H9 (cell line): ENCODE measurements around the gene NT5DC3. TPM values are rescaled to one million over a fixed set of nuclear protein-coding genes. Genes with fewer than 3 reads are reported as not detected.

ENCODE experiments used
- DNase-seq: peaks from one replicate; pipeline ENCODE4 v3.0.0-alpha.2; 2017
- H2AFZ ChIP-seq: one replicate; pipeline ENCODE4 v1.6.1; 2013; ENCODE audit warnings: mild to moderate bottlenecking, low read length, control low read depth, moderate library complexity
- H2AK5ac ChIP-seq: 2 replicates; pipeline ENCODE4 v1.6.1; 2013; ENCODE audit warnings: low read length, control low read depth, mixed read lengths; ENCODE audit not compliant: insufficient read length
- H2BK120ac ChIP-seq: one replicate; pipeline ENCODE4 v1.6.1; 2013; ENCODE audit warnings: low read depth, mild to moderate bottlenecking, low read length, control low read depth, inconsistent platforms; ENCODE audit not compliant: poor library complexity, severe bottlenecking
- H2BK12ac ChIP-seq: 2 replicates; pipeline ENCODE4 v1.6.1; 2013; ENCODE audit warnings: low read length, control low read depth, mixed read lengths, low read depth; ENCODE audit not compliant: insufficient read length
- H2BK15ac ChIP-seq: 2 replicates; pipeline ENCODE4 v1.6.1; 2013; ENCODE audit warnings: low read depth, low read length, control low read depth
- H2BK20ac ChIP-seq: one replicate; pipeline ENCODE4 v1.6.1; 2013; ENCODE audit warnings: low read depth, mild to moderate bottlenecking, low read length, control low read depth, inconsistent platforms; ENCODE audit not compliant: poor library complexity, severe bottlenecking
- H2BK5ac ChIP-seq: 2 replicates; pipeline ENCODE4 v1.6.1; 2013; ENCODE audit warnings: low read length, control low read depth, mixed read lengths; ENCODE audit not compliant: insufficient read length
- H3K14ac ChIP-seq: 2 replicates; pipeline ENCODE4 v1.6.1; 2013; ENCODE audit warnings: low read length, control low read depth; ENCODE audit not compliant: insufficient read depth
- H3K18ac ChIP-seq: 2 replicates; pipeline ENCODE4 v1.6.1; 2013; ENCODE audit warnings: low read depth, mild to moderate bottlenecking, mixed read lengths, low read length, control low read depth; ENCODE audit not compliant: insufficient read length
- H3K23ac ChIP-seq: 2 replicates; pipeline ENCODE4 v1.6.1; 2013; ENCODE audit warnings: low read length, control low read depth, mixed read lengths, low read depth; ENCODE audit not compliant: insufficient read length
- H3K23me2 ChIP-seq: 2 replicates; pipeline ENCODE4 v1.6.1; 2013; ENCODE audit warnings: low read depth, mild to moderate bottlenecking, mixed read lengths, low read length, control low read depth; ENCODE audit not compliant: insufficient read length, poor library complexity, severe bottlenecking
- H3K27ac ChIP-seq: 2 replicates; pipeline ENCODE4 v1.5.1; 2013; ENCODE audit warnings: low read length, control low read depth, mixed read lengths, low read depth; ENCODE audit not compliant: insufficient read length
- H3K27me3 ChIP-seq: 2 replicates; pipeline ENCODE4 v1.6.1; 2013; ENCODE audit warnings: low read length, control low read depth, inconsistent platforms; ENCODE audit not compliant: insufficient read depth
- H3K4ac ChIP-seq: 2 replicates; pipeline ENCODE4 v1.6.1; 2013; ENCODE audit warnings: low read depth, mild to moderate bottlenecking, control low read depth, inconsistent platforms, low read length, moderate library complexity
- H3K4me1 ChIP-seq: 2 replicates; pipeline ENCODE4 v1.6.1; 2013; ENCODE audit warnings: low read length, control low read depth, inconsistent platforms; ENCODE audit not compliant: insufficient read depth
- H3K4me2 ChIP-seq: 2 replicates; pipeline ENCODE4 v1.6.1; 2013; ENCODE audit warnings: low read length, control low read depth, mixed read lengths; ENCODE audit not compliant: insufficient read length, insufficient read depth
- H3K56ac ChIP-seq: 2 replicates; pipeline ENCODE4 v1.6.1; 2013; ENCODE audit warnings: low read depth, mild to moderate bottlenecking, mixed read lengths, low read length, control low read depth; ENCODE audit not compliant: insufficient read length
- H3K79me1 ChIP-seq: 2 replicates; pipeline ENCODE4 v1.6.1; 2013; ENCODE audit warnings: low read depth, mild to moderate bottlenecking, moderate library complexity, low read length, control low read depth, inconsistent platforms; ENCODE audit not compliant: insufficient read depth, poor library complexity, severe bottlenecking
- H3K79me2 ChIP-seq: 2 replicates; pipeline ENCODE4 v1.6.1; 2013; ENCODE audit warnings: low read length, control low read depth, inconsistent platforms; ENCODE audit not compliant: insufficient read depth
- H3K9ac ChIP-seq: 2 replicates; pipeline ENCODE4 v1.6.1; 2013; ENCODE audit warnings: low read length, control low read depth, mixed read lengths; ENCODE audit not compliant: insufficient read length; ENCODE audit errors: extremely low read depth
- H3K9me3 ChIP-seq: one replicate; pipeline ENCODE4 v1.6.1; 2013; ENCODE audit warnings: low read depth, low read length, inconsistent platforms; ENCODE audit not compliant: control insufficient read depth
- H3T11ph ChIP-seq: one replicate; pipeline ENCODE4 v1.6.1; 2013; ENCODE audit warnings: mild to moderate bottlenecking, low read length, control low read depth, inconsistent platforms
- H4K20me1 ChIP-seq: one replicate; pipeline ENCODE4 v1.6.1; 2013; ENCODE audit not compliant: control insufficient read depth, insufficient read length, insufficient read depth
- H4K5ac ChIP-seq: 2 replicates; pipeline ENCODE4 v1.6.1; 2013; ENCODE audit warnings: low read depth, mild to moderate bottlenecking, mixed read lengths, low read length, control low read depth; ENCODE audit not compliant: insufficient read length
- H4K8ac ChIP-seq: replicated peaks from 2 replicates; pipeline ENCODE4 v1.6.1; 2013; ENCODE audit warnings: low read length, control low read depth, mixed read lengths, low read depth; ENCODE audit not compliant: insufficient read length
- H4K91ac ChIP-seq: 2 replicates; pipeline ENCODE4 v1.6.1; 2013; ENCODE audit warnings: low read depth, mild to moderate bottlenecking, moderate library complexity, mixed read lengths, low read length, control low read depth; ENCODE audit not compliant: insufficient read length
- H3K27ac Mint-ChIP-seq, 3 experiments: 2 replicates in 2 of 3; 3 replicates in 1 of 3; pipeline ENCODE4 v1.8.0; 2020 to 2021; ENCODE audit warnings: mixed read lengths in 3 of 3, mild to moderate bottlenecking in 1 of 3, moderate library complexity in 1 of 3
- H3K27me3 Mint-ChIP-seq: 2 replicates; pipeline ENCODE4 v1.8.0; 2021; ENCODE audit warnings: low read depth, mild to moderate bottlenecking, moderate library complexity, mixed read lengths
- H3K36me3 Mint-ChIP-seq, 3 experiments: 2 replicates in 2 of 3; 3 replicates in 1 of 3; pipeline ENCODE4 v1.8.0; 2020 to 2021; ENCODE audit warnings: low read depth in 3 of 3, mixed read lengths in 3 of 3; ENCODE audit not compliant: insufficient read depth in 1 of 3
- H3K4me1 Mint-ChIP-seq, 2 experiments: 2 replicates each; pipeline ENCODE4 v1.8.0; 2020; ENCODE audit warnings: mixed read lengths in 2 of 2
- H3K4me3 Mint-ChIP-seq, 2 experiments: 2 replicates in 1 of 2; 3 replicates in 1 of 2; pipeline ENCODE4 v1.8.0; 2020 to 2021; ENCODE audit warnings: mild to moderate bottlenecking in 2 of 2, mixed read lengths in 2 of 2, moderate library complexity in 1 of 2
- H3K9me3 Mint-ChIP-seq, 2 experiments: 2 replicates in 1 of 2; 3 replicates in 1 of 2; pipeline ENCODE4 v1.8.0; 2020; ENCODE audit warnings: mild to moderate bottlenecking in 2 of 2, mixed read lengths in 2 of 2, moderate library complexity in 1 of 2
- WGBS: extraction: QIAGEN DNeasy Blood & Tissue Kit; methylation state at CpG from one replicate; pipeline ENCODE4 v1.1.7; 2013; ENCODE audit warnings: missing lambda C conversion rate, low lambda C conversion rate, mixed read lengths; ENCODE audit not compliant: insufficient read length; ENCODE audit errors: extremely low coverage; 5-methylcytosine and 5-hydroxymethylcytosine counted together
- total RNA-seq: library from RNA; stranded (reverse); gene quantifications from 2 replicates; pipeline ENCODE4 v1.2.1, GENCODE V29; 2021
- TF ChIP-seq, protein P1 (sequence below): fragments of 200-600 bp; sonication (generic); conservative IDR thresholded peaks from 3 replicates; pipeline ENCODE4 v1.8.0; 2021; ENCODE audit warnings: antibody characterized with exemption, mild to moderate bottlenecking

Gene NT5DC3
- total RNA-seq, 1 experiment from 2014 or later: 13.6 TPM

DNA sequence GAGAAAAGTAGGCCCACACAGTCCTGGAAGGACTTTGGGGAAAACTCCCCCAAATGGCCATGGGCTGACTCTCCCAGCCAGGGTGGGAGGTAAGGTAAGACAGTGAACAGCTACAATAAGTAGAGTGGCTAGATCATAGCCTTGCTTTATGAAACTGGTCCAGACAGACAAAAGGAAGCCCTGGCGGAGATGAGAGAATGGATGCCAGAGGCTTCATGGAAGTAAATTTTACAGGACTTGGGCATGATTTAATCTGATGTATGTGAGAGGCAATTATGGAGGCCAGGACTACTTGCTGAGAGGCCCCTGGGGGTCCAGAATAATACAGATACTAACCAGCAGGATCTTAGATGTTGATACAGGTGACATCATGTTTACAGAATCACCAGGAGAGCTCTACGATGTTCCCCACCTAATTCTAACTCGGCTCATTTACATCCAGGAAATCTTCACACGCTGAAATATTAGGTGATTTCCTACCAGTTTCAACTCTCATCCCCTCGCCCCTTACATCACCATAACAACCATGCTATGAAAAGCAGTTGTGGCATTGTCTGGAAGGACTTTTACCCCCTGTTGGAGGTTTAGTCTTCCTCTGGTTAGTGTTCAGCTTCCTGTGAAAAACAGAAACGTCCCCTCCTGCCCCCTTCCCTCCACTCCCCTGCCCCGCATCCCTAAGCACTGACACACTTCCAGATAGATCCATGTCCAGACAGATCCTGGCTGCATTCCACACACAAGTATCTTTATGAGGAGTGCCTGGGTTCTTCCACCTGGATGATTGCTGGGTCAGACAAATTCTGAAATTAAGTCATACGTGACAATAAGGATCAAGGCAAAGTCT, 39.5 kb upstream of the NT5DC3 start:
- Histone ChIP-seq H3K4me2 (no peak overlapping the region), H3K27ac (no peak overlapping the region), H2AFZ (no peak overlapping the region)

More for the DNA sequence above, 39.5 kb upstream of the NT5DC3 start:
- no CpG with 5 or more reads among the region's 8 CpGs for WGBS
- no peak overlapping the region for H2BK120ac ChIP-seq
- no peaks in the 10 kb centered on the region for H3K79me2 ChIP-seq
- no peaks in the 10 kb centered on the region for H3K79me1 ChIP-seq
- Mint-ChIP-seq H3K27ac (peak overlapping the region in 1 of 3 experiments; percentile 36; a peak in 1 of 7 replicates), H3K4me3 (no peak overlapping the region), H3K36me3 (no peaks in the 10 kb centered on the region), H3K27me3 (no peaks in the 10 kb centered on the region; the same call in none of the 2 replicates), H3K9me3 (no peaks in the 10 kb centered on the region), H3K4me1 (peaks cover 11 to 12% of the 10 kb centered on the region in 2 experiments)
- no peak overlapping the region for H2BK5ac ChIP-seq
- no peak overlapping the region for H4K8ac ChIP-seq
- no peak for DNase-seq
- H2BK15ac ChIP-seq: no peak overlapping the region
- H3K9ac ChIP-seq: no peak overlapping the region
- no peak overlapping the region for H2BK20ac ChIP-seq
- H2BK12ac ChIP-seq: no peak overlapping the region
- H3K56ac ChIP-seq: no peak overlapping the region
- no peaks in the 10 kb centered on the region for H4K20me1 ChIP-seq
- H4K5ac ChIP-seq: no peak overlapping the region
- no peak overlapping the region for H3K14ac ChIP-seq
- no peak overlapping the region for H4K91ac ChIP-seq
- no peak overlapping the region for H2AK5ac ChIP-seq
- TF ChIP-seq, protein P1, sequence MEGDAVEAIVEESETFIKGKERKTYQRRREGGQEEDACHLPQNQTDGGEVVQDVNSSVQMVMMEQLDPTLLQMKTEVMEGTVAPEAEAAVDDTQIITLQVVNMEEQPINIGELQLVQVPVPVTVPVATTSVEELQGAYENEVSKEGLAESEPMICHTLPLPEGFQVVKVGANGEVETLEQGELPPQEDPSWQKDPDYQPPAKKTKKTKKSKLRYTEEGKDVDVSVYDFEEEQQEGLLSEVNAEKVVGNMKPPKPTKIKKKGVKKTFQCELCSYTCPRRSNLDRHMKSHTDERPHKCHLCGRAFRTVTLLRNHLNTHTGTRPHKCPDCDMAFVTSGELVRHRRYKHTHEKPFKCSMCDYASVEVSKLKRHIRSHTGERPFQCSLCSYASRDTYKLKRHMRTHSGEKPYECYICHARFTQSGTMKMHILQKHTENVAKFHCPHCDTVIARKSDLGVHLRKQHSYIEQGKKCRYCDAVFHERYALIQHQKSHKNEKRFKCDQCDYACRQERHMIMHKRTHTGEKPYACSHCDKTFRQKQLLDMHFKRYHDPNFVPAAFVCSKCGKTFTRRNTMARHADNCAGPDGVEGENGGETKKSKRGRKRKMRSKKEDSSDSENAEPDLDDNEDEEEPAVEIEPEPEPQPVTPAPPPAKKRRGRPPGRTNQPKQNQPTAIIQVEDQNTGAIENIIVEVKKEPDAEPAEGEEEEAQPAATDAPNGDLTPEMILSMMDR: no peak
- H3K18ac ChIP-seq: no peak overlapping the region
- no peaks in the 10 kb centered on the region; the same call in 1 of the 2 replicates for H3K4me1 ChIP-seq
- no peaks in the 10 kb centered on the region for H3K27me3 ChIP-seq
- H3K23me2 ChIP-seq: no peaks in the 10 kb centered on the region
- no peak overlapping the region for H3K23ac ChIP-seq
- no peak overlapping the region for H3K4ac ChIP-seq
- H3T11ph ChIP-seq: no peak overlapping the region
- H3K9me3 ChIP-seq: no peaks in the 10 kb centered on the region
